HEK293 (cell line): ENCODE results near the gene DDN.
A peak's percentile ranks its signal among the peaks of the same experiment; 100 is the strongest.

Experiments used
- CTCF ChIA-PET: fragments of 350-600 bp; formaldehyde crosslinking; extraction: SDS; loops from one replicate; lab custom pipeline; 2021; ENCODE audit warnings: antibody characterized with exemption; lab: Yijun Ruan, JAX
- POLR2A ChIA-PET: fragments of 300-600 bp; formaldehyde crosslinking; extraction: SDS; loops from one replicate; lab custom pipeline; 2020; ENCODE audit warnings: antibody characterized with exemption, inconsistent platforms; lab: Yijun Ruan, JAX
- H3K27ac ChIP-seq: fragments of 200-500 bp; sonication (Bioruptor generic); 2 replicates; pipeline ENCODE4 v1.5.1; 2014; ENCODE audit warnings: low read depth, low read length, control low read depth, inconsistent platforms; ENCODE audit errors: extremely low read depth
- H3K36me3 ChIP-seq, 2 experiments: fragments of 200-500 bp in 1 of 2; sonication (Bioruptor generic) in 1 of 2; 1 replicate in 1 of 2; 2 replicates in 1 of 2; pipeline ENCODE4 v1.5.1; 2014 to 2017; ENCODE audit warnings: inconsistent platforms in 2 of 2, low read length in 2 of 2; ENCODE audit not compliant: control insufficient read depth in 2 of 2, insufficient read depth in 1 of 2
- H3K4me1 ChIP-seq: fragments of 200-500 bp; sonication (Bioruptor generic); 2 replicates; pipeline ENCODE4 v1.5.1; 2014; ENCODE audit warnings: mild to moderate bottlenecking, low read length, inconsistent platforms; ENCODE audit not compliant: control insufficient read depth, insufficient read depth
- H3K4me3 ChIP-seq: 2 replicates; pipeline ENCODE4 v1.5.1; 2011; ENCODE audit warnings: low read depth, mild to moderate bottlenecking, control low read depth, low read length, moderate library complexity
- H3K9me3 ChIP-seq: fragments of 200-500 bp; sonication (Bioruptor generic); 2 replicates; pipeline ENCODE4 v1.5.1; 2014; ENCODE audit warnings: low read depth, low read length, inconsistent platforms; ENCODE audit not compliant: control insufficient read depth, insufficient read depth
- BCL11A ChIP-seq: fragments of 450-650 bp; formaldehyde crosslinking; IDR thresholded peaks from 2 replicates; pipeline ENCODE4 v1.5.1; 2016; ENCODE audit warnings: low read depth, missing biosample characterization, missing genetic modification characterization
- CTCF ChIP-seq: fragments of 450-650 bp; formaldehyde crosslinking; IDR thresholded peaks from 2 replicates; pipeline ENCODE4 v1.5.1; 2016; ENCODE audit warnings: missing biosample characterization, missing genetic modification characterization
- GLIS2 ChIP-seq: fragments of 450-650 bp; formaldehyde crosslinking; IDR thresholded peaks from 2 replicates; pipeline ENCODE4 v1.5.1; 2016; ENCODE audit warnings: missing biosample characterization, missing genetic modification characterization
- IKZF3 ChIP-seq: fragments of 450-650 bp; IDR thresholded peaks from 2 replicates; pipeline ENCODE4 v1.5.0; 2018; ENCODE audit warnings: missing biosample characterization, mild to moderate bottlenecking, missing genetic modification characterization, moderate library complexity
- MYNN ChIP-seq: fragments of 450-650 bp; formaldehyde crosslinking; IDR thresholded peaks from 2 replicates; pipeline ENCODE4 v1.5.1; 2016; ENCODE audit warnings: missing biosample characterization, missing genetic modification characterization, borderline replicate concordance
- OSR2 ChIP-seq: fragments of 450-650 bp; formaldehyde crosslinking; IDR thresholded peaks from 2 replicates; pipeline ENCODE4 v1.5.1; 2016; ENCODE audit warnings: missing biosample characterization, missing genetic modification characterization
- SCRT1 ChIP-seq: fragments of 450-650 bp; formaldehyde crosslinking; IDR thresholded peaks from 2 replicates; pipeline ENCODE4 v1.5.1; 2016; ENCODE audit warnings: missing biosample characterization, missing genetic modification characterization, borderline replicate concordance
- SCRT2 ChIP-seq: fragments of 450-650 bp; formaldehyde crosslinking; IDR thresholded peaks from 2 replicates; pipeline ENCODE4 v1.5.1; 2016; ENCODE audit warnings: missing biosample characterization, missing genetic modification characterization
- ZBTB17 ChIP-seq: fragments of 450-650 bp; formaldehyde crosslinking; IDR thresholded peaks from 2 replicates; pipeline ENCODE4 v1.5.1; 2016; ENCODE audit warnings: missing biosample characterization, missing genetic modification characterization
- ZBTB26 ChIP-seq: fragments of 450-650 bp; formaldehyde crosslinking; optimal IDR thresholded peaks from 2 replicates; pipeline ENCODE3; 2016; ENCODE audit warnings: missing biosample characterization, mild to moderate bottlenecking, missing genetic modification characterization
- ZFP41 ChIP-seq: fragments of 450-650 bp; formaldehyde crosslinking; IDR thresholded peaks from 2 replicates; pipeline ENCODE4 v1.5.1; 2016; ENCODE audit warnings: missing biosample characterization, missing genetic modification characterization, borderline replicate concordance
- ZNF2 ChIP-seq: fragments of 450-650 bp; formaldehyde crosslinking; IDR thresholded peaks from 2 replicates; pipeline ENCODE4 v1.5.1; 2016; ENCODE audit warnings: missing biosample characterization, missing genetic modification characterization
- ZNF214 ChIP-seq: fragments of 450-650 bp; formaldehyde crosslinking; IDR thresholded peaks from 2 replicates; pipeline ENCODE4 v1.5.1; 2017; ENCODE audit warnings: missing biosample characterization, mild to moderate bottlenecking, missing genetic modification characterization, borderline replicate concordance
- ZNF221 ChIP-seq: fragments of 450-650 bp; formaldehyde crosslinking; IDR thresholded peaks from 2 replicates; pipeline ENCODE4 v1.5.1; 2017; ENCODE audit warnings: missing biosample characterization, missing genetic modification characterization, borderline replicate concordance
- ZNF24 ChIP-seq: fragments of 450-650 bp; formaldehyde crosslinking; IDR thresholded peaks from 2 replicates; pipeline ENCODE4 v1.5.1; 2016; ENCODE audit warnings: missing biosample characterization, missing genetic modification characterization
- ZNF398 ChIP-seq: fragments of 450-650 bp; formaldehyde crosslinking; IDR thresholded peaks from 2 replicates; pipeline ENCODE4 v1.5.1; 2017; ENCODE audit warnings: missing biosample characterization, missing genetic modification characterization
- ZNF518A ChIP-seq: fragments of 450-650 bp; formaldehyde crosslinking; conservative IDR thresholded peaks from 2 replicates; pipeline ENCODE4 v1.5.1; 2016; ENCODE audit warnings: low read depth, missing biosample characterization, missing genetic modification characterization
- ZNF626 ChIP-seq: fragments of 450-650 bp; sonication (Bioruptor Pico); formaldehyde crosslinking; IDR thresholded peaks from 2 replicates; pipeline ENCODE4 v1.5.1; 2018; ENCODE audit warnings: missing biosample characterization, missing genetic modification characterization, inconsistent platforms
- ZNF645 ChIP-seq: fragments of 450-650 bp; formaldehyde crosslinking; IDR thresholded peaks from 2 replicates; pipeline ENCODE4; 2016; ENCODE audit warnings: missing biosample characterization, missing genetic modification characterization
- ZNF768 ChIP-seq: fragments of 450-650 bp; formaldehyde crosslinking; IDR thresholded peaks from 2 replicates; pipeline ENCODE4 v1.5.1; 2018; ENCODE audit warnings: missing biosample characterization, mild to moderate bottlenecking, missing genetic modification characterization
- ZSCAN23 ChIP-seq: fragments of 450-650 bp; formaldehyde crosslinking; IDR thresholded peaks from 2 replicates; pipeline ENCODE4 v1.5.1; 2016; ENCODE audit warnings: missing biosample characterization, missing genetic modification characterization

DDN gene

GRCh38 chr12:49032679-49033447 lies 33.7 kb upstream of the DDN start (continued):
- no peak for TF ChIP-seq ZNF518A (tag by site-specific recombination)
- no peak for TF ChIP-seq ZNF626 (tag by site-specific recombination)
- TF ChIP-seq ZNF398, result no peak
- no peak for TF ChIP-seq ZNF24
- TF ChIP-seq SCRT2, result peak; percentile 82
- no peak for TF ChIP-seq BCL11A
- TF ChIP-seq GLIS2, result no peak
- TF ChIP-seq CTCF, result no peak
- TF ChIP-seq ZBTB17, result no peak
- TF ChIP-seq SCRT1, result 0 out of 2 replicates have a peak, but pooled peaks have one; percentile 45
- no peak for TF ChIP-seq ZSCAN23 (tag by site-specific recombination)
- no peak for TF ChIP-seq MYNN (tag by site-specific recombination)
- TF ChIP-seq ZBTB26 (tag by site-specific recombination), result no peak
- TF ChIP-seq IKZF3 (tag by site-specific recombination), result no peak
- no peak for TF ChIP-seq ZNF214 (tag by site-specific recombination)
- peak; percentile 37; the same call in 1 of the 2 replicates for TF ChIP-seq OSR2 (tag by site-specific recombination)

- Histone ChIP-seq H3K9me3 (no peaks in the 10 kb centered on the region), H3K27ac (no peak overlapping the region), H3K36me3 (peaks cover 27 to 97% of the 10 kb centered on the region in 2 experiments), H3K4me1 (no peaks in the 10 kb centered on the region), H3K4me3 (no peak overlapping the region)
- TF ChIP-seq ZNF2 (tag by site-specific recombination), result no peak
- TF ChIP-seq ZNF768 (tag by site-specific recombination), result no peak
- TF ChIP-seq ZNF221 (tag by site-specific recombination), result no peak
- no peak for TF ChIP-seq ZNF645 (tag by site-specific recombination)
- TF ChIP-seq ZFP41, result no peak
- ChIA-PET CTCF (interaction anchor here (0.7 to 1.0 kb wide), 3 partner anchors 12 to 60 kb away, joined by 3 read pairs; no protein-coding TSS in a partner anchor), POLR2A (interaction anchor here (0.7 to 1.8 kb wide), 3 partner anchors 8 to 98 kb away, joined by 3 to 6 read pairs (median 4); no protein-coding TSS in a partner anchor)
Measured at GRCh38 chr12:49032276-49032675, 33.1 kb upstream of the DDN start.
